ENCODE results near the gene GAST.

Gene GAST

GRCh38 chr17:41758601-41759000 is 46.5 kb downstream of the GAST start:
- Histone ChIP-seq H2AFZ (ENCODE audit: low read length) (no peak overlapping the region), H3K4me1 (ENCODE audit: control insufficient read depth in 2 of 2, insufficient read depth in 1 of 2, low read depth in 1 of 2, low read length in 2 of 2) (no peaks in the 10 kb centered on the region), H3K4me2 (ENCODE audit: insufficient read depth, low read length, poor library complexity, severe bottlenecking) (no peak overlapping the region), H3K27ac (replicated peaks; ENCODE audit: low read length) (no peak overlapping the region), H3K36me3 (replicated peaks in 1 of 2; ENCODE audit: control insufficient read depth in 2 of 2, insufficient read depth in 2 of 2, low read length in 2 of 2) (peaks cover 53 to 81% of the 10 kb centered on the region in 2 donors), H2BK120ac (ENCODE audit: low read depth, low read length) (no peak overlapping the region), H4K8ac (ENCODE audit: low read depth, low read length) (no peak overlapping the region), H3K9ac (ENCODE audit: low read depth, low read length, poor library complexity) (no peak overlapping the region), H2BK5ac (ENCODE audit: low read length) (no peak overlapping the region), H3K14ac (ENCODE audit: low read length) (no peak overlapping the region), H3K4ac (ENCODE audit: low read length) (no peak overlapping the region), H2AK5ac (ENCODE audit: low read depth, low read length) (no peak overlapping the region), H3K23ac (ENCODE audit: low read depth, low read length, poor library complexity) (no peak overlapping the region), H2BK15ac (ENCODE audit: low read length) (no peak overlapping the region), H2BK12ac (ENCODE audit: low read length) (no peak overlapping the region), H4K91ac (ENCODE audit: low read depth, low read length, poor library complexity) (no peak overlapping the region), H3K79me1 (ENCODE audit: low read depth, low read length) (no peaks in the 10 kb centered on the region), H3K4me3 (ENCODE audit: low read length in 2 of 2) (no peak overlapping the region), H3K18ac (ENCODE audit: low read length) (no peak overlapping the region), H3K27me3 (ENCODE audit: control insufficient read depth in 3 of 3, insufficient read depth in 3 of 3, low read depth in 1 of 3, low read length in 3 of 3) (no peaks in the 10 kb centered on the region), H3K9me3 (replicated peaks in 1 of 2; ENCODE audit: control insufficient read depth in 2 of 2, insufficient read depth in 1 of 2, low read depth in 1 of 2, low read length in 2 of 2) (peaks cover 0 to 2% of the 10 kb centered on the region in 2 donors)
- no CpG with 5 or more reads among the region's 9 CpGs for WGBS, 2 donors (ENCODE audit: extremely low coverage in 2 of 2, insufficient read length in 2 of 2, insufficient replicate concordance in 1 of 2)
- no peak for DNase-seq (ENCODE audit: low spot score)

DNA sequence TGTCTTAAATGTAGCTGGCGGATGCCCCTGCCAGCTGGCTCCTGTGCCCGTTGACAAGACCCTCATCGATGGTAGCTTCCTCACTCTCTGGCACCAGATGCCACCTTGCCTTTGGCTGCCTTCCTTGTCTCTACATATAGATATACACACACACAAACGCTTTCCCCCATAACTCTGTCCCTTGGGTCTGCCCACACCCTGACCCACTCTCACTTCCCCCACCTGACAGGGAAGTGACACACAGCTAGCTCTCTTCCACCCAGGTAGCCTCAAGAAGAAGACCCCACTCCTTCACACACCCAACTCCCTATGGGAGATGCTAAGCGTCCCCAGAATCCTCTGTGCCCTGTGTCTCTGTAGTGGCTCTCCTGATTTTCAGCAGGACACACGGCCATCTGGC is 48.7 kb downstream of the GAST start:
- Histone ChIP-seq H3K79me1 (ENCODE audit: low read depth, low read length) (no peaks in the 10 kb centered on the region), H4K8ac (ENCODE audit: low read depth, low read length) (no peak overlapping the region), H3K18ac (ENCODE audit: low read length) (no peak overlapping the region), H2AFZ (ENCODE audit: low read length) (no peak overlapping the region), H4K91ac (ENCODE audit: low read depth, low read length, poor library complexity) (no peak overlapping the region), H3K9me3 (replicated peaks in 1 of 2; ENCODE audit: control insufficient read depth in 2 of 2, insufficient read depth in 1 of 2, low read depth in 1 of 2, low read length in 2 of 2) (peaks cover 0 to 2% of the 10 kb centered on the region in 2 donors), H3K23ac (ENCODE audit: low read depth, low read length, poor library complexity) (no peak overlapping the region), H3K9ac (ENCODE audit: low read depth, low read length, poor library complexity) (no peak overlapping the region), H3K36me3 (replicated peaks in 1 of 2; ENCODE audit: control insufficient read depth in 2 of 2, insufficient read depth in 2 of 2, low read length in 2 of 2) (peaks cover 56 to 87% of the 10 kb centered on the region in 2 donors), H3K4me3 (ENCODE audit: low read length in 2 of 2) (no peak overlapping the region), H2BK12ac (ENCODE audit: low read length) (no peak overlapping the region), H2AK5ac (ENCODE audit: low read depth, low read length) (no peak overlapping the region), H3K4me1 (ENCODE audit: control insufficient read depth in 2 of 2, insufficient read depth in 1 of 2, low read depth in 1 of 2, low read length in 2 of 2) (no peaks in the 10 kb centered on the region), H3K27me3 (ENCODE audit: control insufficient read depth in 3 of 3, insufficient read depth in 3 of 3, low read depth in 1 of 3, low read length in 3 of 3) (no peaks in the 10 kb centered on the region), H2BK5ac (ENCODE audit: low read length) (no peak overlapping the region), H2BK15ac (ENCODE audit: low read length) (no peak overlapping the region), H3K14ac (ENCODE audit: low read length) (no peak overlapping the region), H3K4ac (ENCODE audit: low read length) (no peak overlapping the region), H3K27ac (replicated peaks; ENCODE audit: low read length) (no peak overlapping the region), H3K4me2 (ENCODE audit: insufficient read depth, low read length, poor library complexity, severe bottlenecking) (no peak overlapping the region), H2BK120ac (ENCODE audit: low read depth, low read length) (no peak overlapping the region)
- DNase-seq (ENCODE audit: low spot score), result no peak
- WGBS, 2 donors (ENCODE audit: extremely low coverage in 2 of 2, insufficient read length in 2 of 2, insufficient replicate concordance in 1 of 2), result no CpG with 5 or more reads among the region's 6 CpGs

DNA sequence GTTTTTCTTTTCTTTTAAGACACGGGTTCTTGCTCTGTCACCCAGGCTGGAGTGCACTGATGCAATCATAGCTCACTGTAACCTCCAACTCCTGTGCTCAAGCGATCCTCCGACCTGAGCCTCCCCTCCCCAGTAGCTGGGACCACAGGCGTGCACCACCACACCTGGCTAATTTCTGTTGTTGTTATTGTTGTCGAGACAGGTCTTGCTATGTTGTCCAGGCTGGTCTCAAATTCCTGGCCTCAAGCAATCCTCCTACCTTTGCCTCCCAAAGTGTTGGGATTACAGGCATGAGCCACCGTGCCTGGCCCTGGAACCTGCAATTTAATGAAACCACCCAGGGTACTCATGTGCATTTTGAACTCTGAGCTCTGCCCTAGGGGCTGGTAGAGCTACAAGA is 50.3 kb downstream of the GAST start:
- Histone ChIP-seq H3K9me3 (replicated peaks in 1 of 2; ENCODE audit: control insufficient read depth in 2 of 2, insufficient read depth in 1 of 2, low read depth in 1 of 2, low read length in 2 of 2) (peaks cover 0 to 3% of the 10 kb centered on the region in 2 donors), H2BK15ac (ENCODE audit: low read length) (no peak overlapping the region), H4K91ac (ENCODE audit: low read depth, low read length, poor library complexity) (no peak overlapping the region), H3K27me3 (ENCODE audit: control insufficient read depth in 3 of 3, insufficient read depth in 3 of 3, low read depth in 1 of 3, low read length in 3 of 3) (no peaks in the 10 kb centered on the region), H3K9ac (ENCODE audit: low read depth, low read length, poor library complexity) (no peak overlapping the region), H3K79me1 (ENCODE audit: low read depth, low read length) (no peaks in the 10 kb centered on the region), H3K4me1 (ENCODE audit: control insufficient read depth in 2 of 2, insufficient read depth in 1 of 2, low read depth in 1 of 2, low read length in 2 of 2) (no peaks in the 10 kb centered on the region), H3K27ac (replicated peaks; ENCODE audit: low read length) (no peak overlapping the region), H3K4ac (ENCODE audit: low read length) (no peak overlapping the region), H2BK5ac (ENCODE audit: low read length) (no peak overlapping the region), H3K4me2 (ENCODE audit: insufficient read depth, low read length, poor library complexity, severe bottlenecking) (no peak overlapping the region), H3K14ac (ENCODE audit: low read length) (no peak overlapping the region), H3K36me3 (replicated peaks in 1 of 2; ENCODE audit: control insufficient read depth in 2 of 2, insufficient read depth in 2 of 2, low read length in 2 of 2) (peaks cover 56 to 87% of the 10 kb centered on the region in 2 donors), H2BK12ac (ENCODE audit: low read length) (no peak overlapping the region), H3K23ac (ENCODE audit: low read depth, low read length, poor library complexity) (no peak overlapping the region), H2AFZ (ENCODE audit: low read length) (no peak overlapping the region), H2AK5ac (ENCODE audit: low read depth, low read length) (no peak overlapping the region), H2BK120ac (ENCODE audit: low read depth, low read length) (no peak overlapping the region), H3K4me3 (ENCODE audit: low read length in 2 of 2) (no peak overlapping the region), H4K8ac (ENCODE audit: low read depth, low read length) (no peak overlapping the region), H3K18ac (ENCODE audit: low read length) (no peak overlapping the region)
- no peak for DNase-seq (ENCODE audit: low spot score)
- WGBS, 2 donors (ENCODE audit: extremely low coverage in 2 of 2, insufficient read length in 2 of 2, insufficient replicate concordance in 1 of 2), result no CpG with 5 or more reads among the region's 6 CpGs

DNA sequence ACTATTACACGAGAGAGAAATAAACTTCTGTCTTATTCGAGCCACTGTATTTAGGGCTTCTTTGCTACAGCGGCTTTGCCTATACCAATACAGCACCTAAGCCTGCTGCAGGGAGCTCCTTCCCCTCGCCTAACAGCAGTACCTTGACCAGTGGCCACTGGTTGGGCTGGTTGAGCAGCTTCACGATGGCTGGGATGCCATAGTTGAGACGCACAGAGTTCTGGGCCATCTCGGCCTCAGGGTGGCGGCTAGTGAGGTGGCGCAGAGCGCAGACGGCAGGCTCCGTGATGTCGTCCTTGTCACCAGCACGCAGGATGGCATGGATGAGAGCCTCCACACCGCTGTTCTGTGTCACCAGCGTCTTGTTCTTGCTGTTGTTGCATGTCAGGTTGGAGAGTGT is 50.7 kb downstream of the GAST start:
- H4K8ac ChIP-seq (ENCODE audit: low read depth, low read length), result no peak overlapping the region
- no peak overlapping the region for H4K91ac ChIP-seq (ENCODE audit: low read depth, low read length, poor library complexity)
- H3K4ac ChIP-seq (ENCODE audit: low read length), result no peak overlapping the region
- H2BK15ac ChIP-seq (ENCODE audit: low read length), result no peak overlapping the region
- peaks cover 0 to 3% of the 10 kb centered on the region in 2 donors for H3K9me3 ChIP-seq (replicated peaks in 1 of 2; ENCODE audit: control insufficient read depth in 2 of 2, insufficient read depth in 1 of 2, low read depth in 1 of 2, low read length in 2 of 2)
- no peak overlapping the region for H3K23ac ChIP-seq (ENCODE audit: low read depth, low read length, poor library complexity)
- no peak overlapping the region for H2AFZ ChIP-seq (ENCODE audit: low read length)
- H3K9ac ChIP-seq (ENCODE audit: low read depth, low read length, poor library complexity), result peak overlapping the region; percentile 54
- no peak overlapping the region for H3K4me2 ChIP-seq (ENCODE audit: insufficient read depth, low read length, poor library complexity, severe bottlenecking)
- H2BK12ac ChIP-seq (ENCODE audit: low read length), result no peak overlapping the region
- WGBS, 2 donors (ENCODE audit: extremely low coverage in 2 of 2, insufficient read length in 2 of 2, insufficient replicate concordance in 1 of 2), result no CpG with 5 or more reads among the region's 16 CpGs
- no peak overlapping the region for H3K18ac ChIP-seq (ENCODE audit: low read length)
- no peak for DNase-seq (ENCODE audit: low spot score)
- no peak overlapping the region for H2BK120ac ChIP-seq (ENCODE audit: low read depth, low read length)
- no peak overlapping the region for H2AK5ac ChIP-seq (ENCODE audit: low read depth, low read length)
- no peaks in the 10 kb centered on the region for H3K79me1 ChIP-seq (ENCODE audit: low read depth, low read length)
- H2BK5ac ChIP-seq (ENCODE audit: low read length), result no peak overlapping the region
- no peaks in the 10 kb centered on the region for H3K27me3 ChIP-seq (ENCODE audit: control insufficient read depth in 3 of 3, insufficient read depth in 3 of 3, low read depth in 1 of 3, low read length in 3 of 3)
- H3K27ac ChIP-seq (replicated peaks; ENCODE audit: low read length), result no peak overlapping the region
- peak overlapping the region in 1 of 2 donors; percentile 55 for H3K4me3 ChIP-seq (ENCODE audit: low read length in 2 of 2)
- no peak overlapping the region for H3K14ac ChIP-seq (ENCODE audit: low read length)
- H3K36me3 ChIP-seq (replicated peaks in 1 of 2; ENCODE audit: control insufficient read depth in 2 of 2, insufficient read depth in 2 of 2, low read length in 2 of 2), result peaks cover 56 to 87% of the 10 kb centered on the region in 2 donors
- H3K4me1 ChIP-seq (ENCODE audit: control insufficient read depth in 2 of 2, insufficient read depth in 1 of 2, low read depth in 1 of 2, low read length in 2 of 2), result no peaks in the 10 kb centered on the region
